ENCODE data around the gene SMARCD2. TPM values are rescaled to one million over a fixed set of nuclear protein-coding genes. Genes with fewer than 3 reads are reported as not detected.
A peak's percentile ranks its signal among the peaks of the same experiment; 100 is the strongest.

Gene SMARCD2
- total RNA-seq, 1 experiment from 2014 or later: 103 TPM

DNA sequence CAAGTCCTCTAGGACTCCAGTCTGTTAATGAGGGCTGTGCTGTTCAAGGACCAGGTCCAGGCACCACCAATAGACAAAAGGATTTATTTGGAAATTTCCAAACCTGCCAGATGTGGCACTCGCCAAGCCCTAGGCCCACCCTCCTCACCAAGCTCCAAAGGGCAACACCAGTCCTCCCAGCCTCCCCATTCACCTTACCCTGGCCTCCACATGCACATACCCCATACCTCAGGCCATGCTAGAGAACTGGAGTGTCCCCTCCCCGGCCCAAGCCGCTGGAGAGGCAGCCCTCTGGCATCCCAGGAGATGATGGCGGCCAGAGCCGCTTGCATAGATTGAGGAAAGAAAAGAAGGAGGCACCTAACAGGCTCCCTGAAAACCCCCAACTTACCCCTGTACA is 10.5 kb downstream of the SMARCD2 start:
- DNase-seq: no peak
- H3K4me1 ChIP-seq (ENCODE audit: low read length): peaks cover 19% of the 10 kb centered on the region
- H3K27me3 ChIP-seq (ENCODE audit: low read length): no peaks in the 10 kb centered on the region
- H4K20me1 ChIP-seq (ENCODE audit: insufficient read depth, low read depth, low read length): no peaks in the 10 kb centered on the region; the same call in 1 of the 2 replicates
- no peak overlapping the region for H3K27ac ChIP-seq (ENCODE audit: low read length)
- no peaks in the 10 kb centered on the region for H3K9me3 ChIP-seq (ENCODE audit: low read length)
- no peak overlapping the region for H2AFZ ChIP-seq (ENCODE audit: low read length)
- H3K9ac ChIP-seq (ENCODE audit: low read length): no peak overlapping the region
- no peak overlapping the region for H3K4me2 ChIP-seq (ENCODE audit: low read depth, low read length, poor library complexity, severe bottlenecking)
- peaks cover 36% of the 10 kb centered on the region for H3K79me2 ChIP-seq (ENCODE audit: low read length)
- H3K36me3 ChIP-seq (ENCODE audit: insufficient read depth, low read length): peaks cover 31% of the 10 kb centered on the region; the same call in 1 of the 2 replicates
- no peaks in the 10 kb centered on the region for H3K9me2 ChIP-seq (replicated peaks; ENCODE audit: insufficient read depth, low read length)
- no peak overlapping the region for H3K4me3 ChIP-seq (ENCODE audit: low read length)

DNA sequence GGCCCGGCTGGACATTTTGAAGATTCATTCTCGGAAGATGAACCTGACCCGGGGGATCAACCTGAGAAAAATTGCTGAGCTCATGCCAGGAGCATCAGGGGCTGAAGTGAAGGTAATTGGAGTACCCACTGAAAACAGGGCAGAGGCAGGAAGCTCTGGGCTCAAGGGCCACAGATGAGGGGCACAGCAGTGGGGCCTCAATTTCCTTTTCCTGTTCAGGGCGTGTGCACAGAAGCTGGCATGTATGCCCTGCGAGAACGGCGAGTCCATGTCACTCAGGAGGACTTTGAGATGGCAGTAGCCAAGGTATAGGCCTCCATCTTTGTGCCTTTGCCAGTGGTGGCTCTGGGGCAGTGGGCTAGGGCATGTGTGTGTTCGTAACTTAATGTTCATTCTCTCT is 11.0 kb downstream of the SMARCD2 start:
- no peak overlapping the region for H3K27ac ChIP-seq (ENCODE audit: low read length)
- no peak overlapping the region for H3K4me3 ChIP-seq (ENCODE audit: low read length)
- H3K79me2 ChIP-seq (ENCODE audit: low read length): peaks cover 35% of the 10 kb centered on the region
- no peak for DNase-seq
- no peak overlapping the region for H2AFZ ChIP-seq (ENCODE audit: low read length)
- H3K4me1 ChIP-seq (ENCODE audit: low read length): peaks cover 19% of the 10 kb centered on the region
- H3K36me3 ChIP-seq (ENCODE audit: insufficient read depth, low read length): peaks cover 31% of the 10 kb centered on the region; the same call in 1 of the 2 replicates
- no peak overlapping the region for H3K4me2 ChIP-seq (ENCODE audit: low read depth, low read length, poor library complexity, severe bottlenecking)
- no peaks in the 10 kb centered on the region for H3K9me3 ChIP-seq (ENCODE audit: low read length)
- H4K20me1 ChIP-seq (ENCODE audit: insufficient read depth, low read depth, low read length): peaks cover 3% of the 10 kb centered on the region; the same call in 1 of the 2 replicates
- no peaks in the 10 kb centered on the region for H3K27me3 ChIP-seq (ENCODE audit: low read length)
- H3K9ac ChIP-seq (ENCODE audit: low read length): no peak overlapping the region
- no peaks in the 10 kb centered on the region for H3K9me2 ChIP-seq (replicated peaks; ENCODE audit: insufficient read depth, low read length)

DNA sequence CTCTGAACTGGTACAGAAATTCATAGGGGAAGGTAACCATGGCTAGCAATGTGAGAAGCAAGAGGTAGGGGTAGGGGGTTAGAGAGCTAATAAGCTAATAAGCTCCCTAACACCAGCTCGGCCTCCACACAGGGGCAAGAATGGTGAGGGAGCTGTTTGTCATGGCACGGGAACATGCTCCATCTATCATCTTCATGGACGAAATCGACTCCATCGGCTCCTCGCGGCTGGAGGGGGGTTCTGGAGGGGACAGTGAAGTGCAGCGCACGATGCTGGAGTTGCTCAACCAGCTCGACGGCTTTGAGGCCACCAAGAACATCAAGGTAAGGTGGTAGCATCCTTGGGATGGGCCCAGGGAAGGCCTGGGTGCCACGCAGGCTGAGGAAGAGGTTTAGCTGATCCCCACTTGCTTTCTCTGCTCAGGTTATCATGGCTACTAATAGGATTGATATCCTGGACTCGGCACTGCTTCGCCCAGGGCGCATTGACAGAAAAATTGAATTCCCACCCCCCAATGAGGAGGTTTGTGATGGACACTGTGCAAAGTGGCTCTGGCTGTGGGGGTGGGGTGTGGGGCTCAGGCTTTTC is 11.5 kb downstream of the SMARCD2 start:
- Histone ChIP-seq H3K79me2 (ENCODE audit: low read length) (peaks cover 40% of the 10 kb centered on the region), H3K27ac (ENCODE audit: low read length) (no peak overlapping the region), H3K4me1 (ENCODE audit: low read length) (peaks cover 22% of the 10 kb centered on the region), H3K4me3 (ENCODE audit: low read length) (no peak overlapping the region), H3K9me3 (ENCODE audit: low read length) (no peaks in the 10 kb centered on the region), H3K4me2 (ENCODE audit: low read depth, low read length, poor library complexity, severe bottlenecking) (no peak overlapping the region), H4K20me1 (ENCODE audit: insufficient read depth, low read depth, low read length) (peaks cover 8% of the 10 kb centered on the region; the same call in 1 of the 2 replicates), H3K27me3 (ENCODE audit: low read length) (no peaks in the 10 kb centered on the region), H3K9ac (ENCODE audit: low read length) (no peak overlapping the region), H2AFZ (ENCODE audit: low read length) (no peak overlapping the region), H3K9me2 (replicated peaks; ENCODE audit: insufficient read depth, low read length) (no peaks in the 10 kb centered on the region), H3K36me3 (ENCODE audit: insufficient read depth, low read length) (peaks cover 31% of the 10 kb centered on the region; the same call in 1 of the 2 replicates)
- DNase-seq: no peak

DNA sequence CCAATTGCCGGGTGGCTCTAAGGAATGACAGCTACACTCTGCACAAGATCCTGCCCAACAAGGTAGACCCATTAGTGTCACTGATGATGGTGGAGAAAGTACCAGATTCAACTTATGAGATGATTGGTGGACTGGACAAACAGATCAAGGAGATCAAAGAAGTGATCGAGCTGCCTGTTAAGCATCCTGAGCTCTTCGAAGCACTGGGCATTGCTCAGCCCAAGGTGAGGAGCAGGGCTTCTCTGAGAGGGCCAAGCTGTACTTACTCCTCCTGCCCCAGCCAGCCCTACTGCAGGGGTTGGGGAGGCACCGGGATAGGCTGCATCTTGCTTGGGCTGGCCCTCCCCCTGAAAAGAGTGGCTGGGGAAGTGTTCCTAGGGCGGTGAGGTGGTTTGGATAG is 12.2 kb downstream of the SMARCD2 start:
- Histone ChIP-seq H3K9me3 (ENCODE audit: low read length) (no peaks in the 10 kb centered on the region), H3K4me3 (ENCODE audit: low read length) (no peak overlapping the region), H3K36me3 (ENCODE audit: insufficient read depth, low read length) (peaks cover 35% of the 10 kb centered on the region; the same call in 1 of the 2 replicates), H3K4me2 (ENCODE audit: low read depth, low read length, poor library complexity, severe bottlenecking) (no peak overlapping the region), H3K9me2 (replicated peaks; ENCODE audit: insufficient read depth, low read length) (no peaks in the 10 kb centered on the region), H3K27me3 (ENCODE audit: low read length) (no peaks in the 10 kb centered on the region), H3K27ac (ENCODE audit: low read length) (no peak overlapping the region), H4K20me1 (ENCODE audit: insufficient read depth, low read depth, low read length) (peaks cover 14% of the 10 kb centered on the region; the same call in 1 of the 2 replicates), H3K79me2 (ENCODE audit: low read length) (peaks cover 48% of the 10 kb centered on the region), H3K9ac (ENCODE audit: low read length) (no peak overlapping the region), H2AFZ (ENCODE audit: low read length) (no peak overlapping the region), H3K4me1 (ENCODE audit: low read length) (peaks cover 27% of the 10 kb centered on the region)
- DNase-seq: no peak

DNA sequence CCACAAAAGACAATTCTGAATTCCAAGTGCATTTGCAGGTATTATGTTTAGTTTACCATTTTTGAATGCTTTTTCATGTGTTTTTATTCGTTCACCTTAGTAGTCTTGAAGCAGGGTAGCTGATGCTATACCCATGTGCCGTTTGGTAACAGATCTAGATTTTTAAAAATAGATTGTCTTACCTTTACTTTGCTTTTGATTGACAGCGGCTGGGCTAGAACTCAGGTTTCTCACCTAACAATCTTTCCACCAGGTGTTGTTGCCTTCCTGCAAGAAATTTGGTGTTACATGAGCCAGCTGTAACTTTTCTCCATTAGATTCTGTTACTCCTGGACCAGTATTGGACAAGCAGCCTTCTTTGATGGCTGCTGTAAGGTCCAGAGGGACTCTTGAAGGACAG is 13.5 kb downstream of the SMARCD2 start:
- Histone ChIP-seq H3K9me3 (ENCODE audit: low read length) (no peaks in the 10 kb centered on the region), H3K4me3 (ENCODE audit: low read length) (peak overlapping the region; percentile 87), H2AFZ (ENCODE audit: low read length) (no peak overlapping the region), H4K20me1 (ENCODE audit: insufficient read depth, low read depth, low read length) (peaks cover 14% of the 10 kb centered on the region; the same call in 1 of the 2 replicates), H3K4me2 (ENCODE audit: low read depth, low read length, poor library complexity, severe bottlenecking) (peak overlapping the region; percentile 91), H3K4me1 (ENCODE audit: low read length) (peaks cover 28% of the 10 kb centered on the region), H3K27me3 (ENCODE audit: low read length) (no peaks in the 10 kb centered on the region), H3K9ac (ENCODE audit: low read length) (peak overlapping the region; percentile 86), H3K27ac (ENCODE audit: low read length) (no peak overlapping the region), H3K79me2 (ENCODE audit: low read length) (peaks cover 56% of the 10 kb centered on the region), H3K9me2 (replicated peaks; ENCODE audit: insufficient read depth, low read length) (no peaks in the 10 kb centered on the region), H3K36me3 (ENCODE audit: insufficient read depth, low read length) (peaks cover 47% of the 10 kb centered on the region; the same call in 1 of the 2 replicates)
- no peak for DNase-seq

DNA sequence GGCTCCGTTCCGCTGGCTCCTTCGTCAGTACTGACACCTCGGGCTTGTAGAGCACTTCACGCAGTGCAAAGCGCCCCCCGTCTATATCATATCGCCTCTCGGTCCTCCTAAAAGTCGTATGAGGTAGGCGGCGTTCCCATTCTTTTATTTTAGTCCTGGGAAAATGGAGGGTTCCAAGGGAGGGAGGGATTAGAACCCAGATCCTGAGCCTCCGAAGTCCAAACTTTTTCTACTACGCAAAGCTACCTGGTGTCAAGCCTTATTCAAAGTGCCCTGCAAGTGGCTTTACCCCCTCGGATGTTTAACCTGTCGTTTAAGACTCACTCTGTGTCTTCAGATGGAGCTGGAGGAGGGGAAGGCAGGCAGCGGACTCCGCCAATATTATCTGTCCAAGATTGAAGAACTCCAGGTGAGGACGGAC is 14.7 kb downstream of the SMARCD2 start:
- Histone ChIP-seq H2AFZ (ENCODE audit: low read length) (no peak overlapping the region; the same call in 1 of the 2 replicates), H3K4me1 (ENCODE audit: low read length) (peaks cover 28% of the 10 kb centered on the region), H4K20me1 (ENCODE audit: insufficient read depth, low read depth, low read length) (peaks cover 16% of the 10 kb centered on the region), H3K9me3 (ENCODE audit: low read length) (no peaks in the 10 kb centered on the region), H3K27ac (ENCODE audit: low read length) (peak overlapping the region; percentile 81; the same call in 1 of the 2 replicates), H3K79me2 (ENCODE audit: low read length) (peaks cover 56% of the 10 kb centered on the region), H3K9ac (ENCODE audit: low read length) (peak overlapping the region; percentile 86), H3K9me2 (replicated peaks; ENCODE audit: insufficient read depth, low read length) (no peaks in the 10 kb centered on the region), H3K4me3 (ENCODE audit: low read length) (peak overlapping the region; percentile 87), H3K36me3 (ENCODE audit: insufficient read depth, low read length) (peaks cover 44% of the 10 kb centered on the region; the same call in 1 of the 2 replicates), H3K4me2 (ENCODE audit: low read depth, low read length, poor library complexity, severe bottlenecking) (peak overlapping the region; percentile 91), H3K27me3 (ENCODE audit: low read length) (no peaks in the 10 kb centered on the region)
- DNase-seq: peak; percentile 62

DNA sequence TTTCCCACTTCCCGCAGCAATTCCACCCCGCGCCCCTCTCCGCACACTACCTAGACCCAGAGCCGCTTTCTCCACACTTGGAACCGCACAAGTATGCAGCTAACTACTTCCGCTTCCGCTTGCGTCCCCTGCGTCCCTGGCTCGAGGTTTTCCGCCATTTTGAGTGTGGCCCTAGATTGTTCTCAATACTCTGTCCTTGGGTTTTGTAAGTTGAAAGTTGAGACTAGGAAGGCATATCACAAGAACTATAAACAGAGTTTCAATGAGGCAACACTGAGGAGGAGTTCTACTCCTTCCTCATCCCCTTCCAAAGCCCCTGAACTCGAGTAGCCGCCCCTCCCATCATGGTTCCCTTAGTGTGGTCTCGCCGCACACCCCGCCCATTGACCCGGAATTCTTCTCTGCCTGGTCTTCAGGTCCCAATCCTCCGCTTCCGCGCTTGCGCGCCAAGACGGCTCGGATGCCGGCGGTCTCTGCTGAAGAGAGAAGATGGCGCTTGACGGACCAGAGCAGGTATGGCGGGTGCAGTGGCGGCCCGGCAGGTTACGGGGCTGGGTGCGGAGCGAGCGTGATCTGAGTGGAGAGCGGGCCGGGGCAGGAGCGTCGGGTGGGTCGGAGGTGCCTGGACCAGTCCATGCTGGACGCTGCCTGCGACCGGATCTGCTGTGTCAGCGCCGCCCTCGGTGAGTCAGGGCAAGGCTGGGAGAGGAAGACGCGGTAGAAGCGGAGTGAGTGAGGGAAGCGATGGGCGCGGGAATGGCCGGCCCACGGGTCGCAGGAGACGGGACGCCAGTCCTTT is 15.3 kb downstream of the SMARCD2 start, which contains the start of the genes FTSJ3 and PSMC5:
FTSJ3 (minus strand) TSS at position 662 of the 799 bp plus-strand sequence. CDS start 761 bp downstream, outside the sequence.
PSMC5 (plus strand) TSS at position 430 of the 799 bp plus-strand sequence; CDS start at position 490, 60 bp downstream.
- no peaks in the 10 kb centered on the region for H3K27me3 ChIP-seq (ENCODE audit: low read length)
- H2AFZ ChIP-seq (ENCODE audit: low read length): peak within 1 kb of the TSS; percentile 96
- H3K9ac ChIP-seq (ENCODE audit: low read length): peak within 1 kb of the TSS; percentile 86
- H3K27ac ChIP-seq (ENCODE audit: low read length): peak within 1 kb of the TSS; percentile 81
- H3K4me1 ChIP-seq (ENCODE audit: low read length): peaks cover 28% of the 10 kb centered on the region
- DNase-seq: peak; percentile 98
- H3K9me3 ChIP-seq (ENCODE audit: low read length): no peaks in the 10 kb centered on the region
- peak within 1 kb of the TSS; percentile 91 for H3K4me2 ChIP-seq (ENCODE audit: low read depth, low read length, poor library complexity, severe bottlenecking)
- H4K20me1 ChIP-seq (ENCODE audit: insufficient read depth, low read depth, low read length): peaks cover 22% of the 10 kb centered on the region
- peaks cover 57% of the 10 kb centered on the region for H3K79me2 ChIP-seq (ENCODE audit: low read length)
- peak within 1 kb of the TSS; percentile 87 for H3K4me3 ChIP-seq (ENCODE audit: low read length)
- H3K9me2 ChIP-seq (replicated peaks; ENCODE audit: insufficient read depth, low read length): no peaks in the 10 kb centered on the region
- peaks cover 49% of the 10 kb centered on the region; the same call in 1 of the 2 replicates for H3K36me3 ChIP-seq (ENCODE audit: insufficient read depth, low read length)

Data from Karpas-422 (cell line).